Karpas-422 (cell line): ENCODE data around the gene CEP44. TPM values are rescaled to one million over a fixed set of nuclear protein-coding genes. Genes with fewer than 3 reads are reported as not detected.

Source experiments
- total RNA-seq: library from RNA; depleted of rRNA; stranded (reverse); fragments of >200 nt; shearing (Covaris generic); gene quantifications from 2 replicates; pipeline ENCODE4 v1.2.3, GENCODE V29; 2014; ENCODE audit warnings: low replicate concordance; rRNA removed

The CEP44 gene
- total RNA-seq, 1 experiment from 2014 or later, result 17.4 TPM

Other genes with a start within 250 kb of the CEP44 start
- 7.9 and 13.5 TPM in 2 replicates for gene FBXO8, start 244 bp upstream of the CEP44 start, total RNA-seq
- not detected in 2 replicates for gene HPGD, start 238.6 kb downstream of the CEP44 start, total RNA-seq